Measurements from ENCODE around the gene XRCC5.
A peak's percentile ranks its signal among the peaks of the same experiment; 100 is the strongest.

The XRCC5 gene

DNA sequence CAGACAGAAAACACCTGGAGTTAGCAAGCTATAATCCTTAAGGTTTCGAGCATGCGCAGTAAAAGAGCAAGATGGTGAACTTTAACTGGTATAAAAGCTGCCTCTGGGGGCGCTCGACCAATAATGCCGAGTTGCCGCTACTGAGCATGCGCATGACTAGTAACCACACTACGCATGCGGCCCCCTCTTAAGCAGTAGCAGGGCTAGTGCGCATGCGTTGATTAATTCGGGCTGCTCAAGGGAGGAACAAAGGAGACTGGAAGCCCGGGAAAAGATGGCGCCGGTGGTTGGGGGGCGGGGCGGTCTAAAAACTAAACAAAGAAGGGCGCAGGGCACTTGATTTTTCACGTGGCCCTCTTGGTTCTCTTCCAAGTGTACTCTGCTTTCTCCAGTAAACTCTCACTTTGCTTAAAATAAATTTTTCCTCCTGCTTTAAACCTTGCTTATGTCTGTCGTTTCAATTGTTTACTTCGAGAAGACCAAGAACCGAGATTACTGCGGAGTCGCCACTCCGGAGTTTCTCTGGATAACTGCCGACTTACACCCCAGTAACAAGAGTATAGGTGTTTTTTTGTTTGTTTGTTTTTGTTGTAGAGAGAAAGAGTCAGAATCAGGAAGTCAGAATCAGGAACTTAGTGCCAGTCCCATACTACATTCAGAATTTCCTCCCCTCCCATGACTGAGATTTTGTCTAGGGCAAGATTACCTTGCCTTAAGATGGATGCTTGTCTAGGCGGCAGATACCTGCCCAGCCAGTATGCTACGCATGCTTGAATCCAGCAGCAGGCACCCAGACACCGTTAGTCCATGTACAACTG lies 5.8 kb downstream of the XRCC5 start:
- TF ChIP-seq, protein P1, sequence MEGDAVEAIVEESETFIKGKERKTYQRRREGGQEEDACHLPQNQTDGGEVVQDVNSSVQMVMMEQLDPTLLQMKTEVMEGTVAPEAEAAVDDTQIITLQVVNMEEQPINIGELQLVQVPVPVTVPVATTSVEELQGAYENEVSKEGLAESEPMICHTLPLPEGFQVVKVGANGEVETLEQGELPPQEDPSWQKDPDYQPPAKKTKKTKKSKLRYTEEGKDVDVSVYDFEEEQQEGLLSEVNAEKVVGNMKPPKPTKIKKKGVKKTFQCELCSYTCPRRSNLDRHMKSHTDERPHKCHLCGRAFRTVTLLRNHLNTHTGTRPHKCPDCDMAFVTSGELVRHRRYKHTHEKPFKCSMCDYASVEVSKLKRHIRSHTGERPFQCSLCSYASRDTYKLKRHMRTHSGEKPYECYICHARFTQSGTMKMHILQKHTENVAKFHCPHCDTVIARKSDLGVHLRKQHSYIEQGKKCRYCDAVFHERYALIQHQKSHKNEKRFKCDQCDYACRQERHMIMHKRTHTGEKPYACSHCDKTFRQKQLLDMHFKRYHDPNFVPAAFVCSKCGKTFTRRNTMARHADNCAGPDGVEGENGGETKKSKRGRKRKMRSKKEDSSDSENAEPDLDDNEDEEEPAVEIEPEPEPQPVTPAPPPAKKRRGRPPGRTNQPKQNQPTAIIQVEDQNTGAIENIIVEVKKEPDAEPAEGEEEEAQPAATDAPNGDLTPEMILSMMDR (IDR thresholded peaks at IDR 0.05; ENCODE audit: insufficient read depth, missing control alignments) = peak; percentile 83
- FAIRE-seq (peak; percentile 80), DNase-seq (ENCODE audit: insufficient read length, low spot score) (peak; percentile 29)

DNA sequence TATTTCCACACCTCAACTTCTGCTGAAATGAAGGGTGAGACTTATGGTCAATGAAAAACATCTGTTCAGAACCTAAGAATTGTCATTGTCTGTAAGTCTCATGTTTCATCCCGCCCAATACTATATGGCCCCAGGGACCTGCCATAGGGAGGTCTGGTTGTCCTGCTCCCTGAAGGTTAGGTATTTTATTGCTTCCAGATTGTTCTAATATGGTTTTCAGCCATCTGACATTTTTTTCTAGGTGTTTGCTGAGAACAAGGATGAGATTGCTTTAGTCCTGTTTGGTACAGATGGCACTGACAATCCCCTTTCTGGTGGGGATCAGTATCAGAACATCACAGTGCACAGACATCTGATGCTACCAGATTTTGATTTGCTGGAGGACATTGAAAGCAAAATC lies 7.3 kb downstream of the XRCC5 start:
- TF ChIP-seq, protein P1 (IDR thresholded peaks at IDR 0.05; ENCODE audit: insufficient read depth, missing control alignments) = no peak
- DNase-seq (ENCODE audit: insufficient read length, low spot score) (no peak), FAIRE-seq (no peak)

DNA sequence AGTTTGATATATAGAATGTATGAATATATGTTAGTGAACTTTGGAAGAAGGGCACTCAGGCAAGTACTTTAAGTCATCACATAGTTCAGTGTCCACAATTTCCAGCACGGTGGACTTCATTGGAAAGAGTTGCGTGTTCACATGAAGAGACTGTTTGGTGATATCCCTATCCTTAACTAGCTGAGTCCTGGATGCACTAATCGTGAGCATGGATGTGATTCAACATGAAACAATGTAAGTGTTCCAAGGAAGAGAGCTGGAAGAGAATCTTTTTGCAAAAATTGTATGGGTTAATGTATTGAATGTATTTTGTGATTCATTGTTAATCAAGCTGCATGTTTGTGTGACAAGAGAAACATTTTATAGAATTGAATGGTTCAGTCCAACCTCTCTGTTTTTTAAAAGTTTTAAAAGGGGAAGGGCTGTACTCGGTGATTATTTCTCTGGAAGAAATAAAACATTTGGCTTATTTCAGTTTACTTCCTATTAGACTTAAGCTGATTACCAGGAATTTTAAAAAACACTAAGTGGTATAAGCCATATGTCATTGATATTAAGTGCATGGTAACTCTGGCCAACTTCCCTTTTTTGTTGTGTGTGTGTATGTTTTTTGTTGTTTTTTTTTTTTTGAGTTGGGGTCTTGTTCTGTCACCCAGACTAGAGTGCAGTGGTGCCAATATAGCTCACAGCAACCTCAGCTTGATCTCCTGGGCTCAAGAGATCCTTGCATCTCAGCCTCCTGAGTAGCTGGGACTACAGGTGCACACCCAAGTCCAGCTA lies 8.6 kb downstream of the XRCC5 start:
- FAIRE-seq (peak; percentile 55), DNase-seq (ENCODE audit: insufficient read length, low spot score) (no peak)
- TF ChIP-seq, protein P1 (IDR thresholded peaks at IDR 0.05; ENCODE audit: insufficient read depth, missing control alignments) = no peak

DNA sequence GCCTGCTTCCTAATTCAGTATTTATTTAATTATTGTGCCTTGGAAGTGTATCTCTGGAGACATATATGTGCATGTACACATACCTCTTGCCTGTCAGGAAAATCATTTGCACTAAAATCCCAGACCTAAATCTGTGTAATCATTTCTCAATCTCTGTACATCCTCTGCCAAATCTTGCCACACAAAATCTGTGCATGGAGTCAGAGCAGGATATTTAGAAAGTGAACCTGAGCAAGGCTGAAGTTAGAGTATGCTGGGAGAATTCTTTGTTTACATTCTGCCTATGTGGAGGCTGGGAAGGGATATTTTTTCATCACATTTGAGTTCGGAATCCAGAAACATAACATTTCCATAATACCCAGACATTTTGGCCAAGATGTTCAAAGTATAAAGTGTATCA lies 9.3 kb downstream of the XRCC5 start:
- no peak for DNase-seq (ENCODE audit: insufficient read length, low spot score)
- FAIRE-seq = peak; percentile 32
- TF ChIP-seq, protein P1 (IDR thresholded peaks at IDR 0.05; ENCODE audit: insufficient read depth, missing control alignments) = no peak

DNA sequence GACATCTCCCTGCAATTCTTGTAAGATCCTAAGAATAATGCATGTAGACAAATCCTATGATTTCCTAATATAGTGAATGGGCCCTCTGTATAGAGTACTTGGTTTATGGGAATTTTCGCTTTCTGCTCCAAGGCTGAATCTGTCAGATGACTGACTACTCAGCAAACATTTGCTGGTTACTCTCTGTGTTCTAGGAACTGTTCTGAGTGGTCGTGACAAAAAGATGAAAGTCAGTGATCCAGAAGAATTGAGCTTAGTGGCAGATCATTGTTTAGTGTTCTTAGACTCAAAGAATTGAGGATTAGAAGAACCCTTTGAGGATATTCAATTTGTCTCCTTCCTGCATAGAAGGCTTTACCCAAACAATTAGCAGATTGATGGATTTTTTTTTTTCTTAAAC lies 10.0 kb downstream of the XRCC5 start:
- TF ChIP-seq, protein P1 (IDR thresholded peaks at IDR 0.05; ENCODE audit: insufficient read depth, missing control alignments) = no peak
- FAIRE-seq = peak; percentile 55
- no peak for DNase-seq (ENCODE audit: insufficient read length, low spot score)

DNA sequence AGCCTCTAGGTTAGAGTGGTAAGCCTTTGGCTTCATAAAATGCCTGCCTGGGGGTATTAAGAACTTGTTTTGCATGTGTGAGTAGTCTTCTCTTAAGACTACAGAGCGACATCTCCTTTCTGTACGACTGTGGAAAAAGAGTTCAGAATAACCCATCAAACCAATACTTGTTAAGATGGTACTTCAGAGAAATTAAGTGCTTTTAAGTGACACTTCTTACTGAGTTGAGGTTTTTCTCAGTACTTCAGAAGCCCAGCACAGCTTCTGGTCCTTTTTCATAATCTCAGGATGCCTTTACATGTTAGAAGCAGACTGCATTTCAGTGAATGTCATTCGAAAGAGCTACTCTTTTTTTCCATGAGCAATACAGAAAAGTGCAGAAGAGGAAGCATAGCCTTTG lies 10.8 kb downstream of the XRCC5 start:
- FAIRE-seq = peak; percentile 21
- DNase-seq (ENCODE audit: insufficient read length, low spot score) = no peak
- TF ChIP-seq, protein P1 (IDR thresholded peaks at IDR 0.05; ENCODE audit: insufficient read depth, missing control alignments) = no peak

DNA sequence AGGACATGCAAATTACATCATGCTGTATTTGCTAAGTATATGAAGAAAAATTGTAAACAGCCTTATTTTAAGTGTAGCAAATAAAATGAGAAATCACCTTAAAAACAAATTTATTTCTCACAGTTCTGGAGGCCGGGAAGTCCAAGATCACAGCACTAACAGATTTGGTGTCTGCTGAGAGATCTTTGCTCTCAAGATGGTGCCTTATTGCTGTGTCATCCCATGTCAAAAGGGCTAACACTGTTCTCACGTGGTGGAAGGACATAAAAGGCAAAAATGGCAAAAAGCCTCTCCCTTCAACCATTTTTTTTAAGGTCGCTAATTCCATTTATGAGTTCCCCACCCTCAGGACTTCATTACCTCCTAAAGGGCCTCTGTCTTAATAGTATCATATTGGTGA lies 12.1 kb downstream of the XRCC5 start:
- FAIRE-seq (no peak), DNase-seq (ENCODE audit: insufficient read length, low spot score) (no peak)
- TF ChIP-seq, protein P1 (IDR thresholded peaks at IDR 0.05; ENCODE audit: insufficient read depth, missing control alignments) = no peak

Measured in D721Med (cell line).